GM12878 (cell line): Measurements from ENCODE around the gene ATXN1L. TPM values are rescaled to one million over a fixed set of nuclear protein-coding genes. Genes with fewer than 3 reads are reported as not detected.

Source experiments
- ASH2L ChIP-seq: fragments of 300-600, 200-600 bp; sonication (generic); IDR thresholded peaks from 2 replicates; pipeline ENCODE4 v1.6.1; 2017; ENCODE audit warnings: low read depth, mild to moderate bottlenecking, borderline replicate concordance
- BRCA1 ChIP-seq: IDR thresholded peaks from 2 replicates; pipeline ENCODE4 v1.6.1; 2011; ENCODE audit warnings: low read depth, low read length, improper control_type of control experiment
- FOXM1 ChIP-seq: IDR thresholded peaks from 2 replicates; pipeline ENCODE4 v1.6.1; 2012; ENCODE audit warnings: low read depth, mild to moderate bottlenecking, inconsistent platforms, low read length, moderate library complexity
- GABPA ChIP-seq: IDR thresholded peaks from 2 replicates; pipeline ENCODE4 v1.6.1; 2014; ENCODE audit warnings: antibody characterized with exemption, low read depth, mild to moderate bottlenecking, inconsistent platforms
- LARP7 ChIP-seq: fragments of 450-650 bp; IDR thresholded peaks from 2 replicates; pipeline ENCODE4 v1.6.1; 2017; ENCODE audit warnings: mild to moderate bottlenecking
- NBN ChIP-seq: fragments of 450-650 bp; IDR thresholded peaks from 2 replicates; pipeline ENCODE4 v1.6.1; 2016
- NFYA ChIP-seq: IDR thresholded peaks from 2 replicates; pipeline ENCODE4 v1.6.1; 2011; ENCODE audit warnings: low read depth, mild to moderate bottlenecking, low read length, improper control_type of control experiment, borderline replicate concordance
- PAX5 ChIP-seq: IDR thresholded peaks from 2 replicates; pipeline ENCODE4 v1.6.1; 2011; ENCODE audit warnings: low read depth, low read length, borderline replicate concordance
- POLR2A ChIP-seq: IDR thresholded peaks from 2 replicates; pipeline ENCODE4 v1.6.1; 2011; ENCODE audit warnings: low read depth, mild to moderate bottlenecking, low read length
- POU2F2 ChIP-seq: IDR thresholded peaks from 3 replicates; pipeline ENCODE4 v1.6.1; 2011; ENCODE audit warnings: low read depth, mild to moderate bottlenecking, low read length, borderline replicate concordance
- RCOR1 ChIP-seq: conservative IDR thresholded peaks from 2 replicates; pipeline ENCODE4 v1.6.1; 2012; ENCODE audit warnings: low read depth, low read length, improper control_type of control experiment
- SMC3 ChIP-seq: IDR thresholded peaks from 2 replicates; pipeline ENCODE4 v1.6.1; 2011; ENCODE audit warnings: low read length, improper control_type of control experiment, borderline replicate concordance
- SP1 ChIP-seq: IDR thresholded peaks from one replicate; pipeline ENCODE4 v1.6.1; 2011; ENCODE audit warnings: low read depth, low read length
- SRF ChIP-seq, 2 experiments: IDR thresholded peaks; 2 replicates each; pipeline ENCODE4 v1.6.1; 2011; ENCODE audit warnings: low read depth in 2 of 2, low read length in 2 of 2, mild to moderate bottlenecking in 1 of 2, moderate library complexity in 1 of 2
- TAF1 ChIP-seq: IDR thresholded peaks from 2 replicates; pipeline ENCODE4 v1.6.1; 2011; ENCODE audit warnings: mild to moderate bottlenecking, low read depth, low read length, borderline replicate concordance
- ZNF274 ChIP-seq: IDR thresholded peaks from one replicate; pipeline ENCODE4 v1.8.0; 2011; ENCODE audit not compliant: insufficient read length, insufficient read depth
- ZZZ3 ChIP-seq: IDR thresholded peaks from 2 replicates; pipeline ENCODE4 v1.6.1; 2011; ENCODE audit warnings: low read depth; ENCODE audit not compliant: control insufficient read depth, insufficient read length
- polyA plus RNA-seq, 11 experiments: library from polyadenylated mRNA; depleted of rRNA in 4 of 11; unstranded in 6 of 11; stranded (reverse) in 5 of 11; fragments of >200 nt; fragmentation: Nextera tagmentation in 4 of 11; fragmentation: Illumina TruSeq in 1 of 11; extraction: Ambion mirVana in 4 of 11; extraction: Trizol in 1 of 11; gene quantifications; 1 replicate in 1 of 11; 2 replicates in 10 of 11; pipeline versions ENCODE4 v1.2.1 to v1.2.3, GENCODE V29; 2011 to 2016; ENCODE audit warnings: inconsistent platforms in 2 of 11, missing spikeins in 2 of 11, low read depth in 1 of 11
- total RNA-seq, 4 experiments: library from RNA; depleted of rRNA in 3 of 4; stranded (reverse); fragments of >200 nt in 3 of 4; fragmentation: Illumina TruSeq in 1 of 4; extraction: Trizol in 1 of 4; gene quantifications; 2 replicates each; pipeline versions ENCODE4 v1.2.1 to v1.2.3, GENCODE V29; 2013 to 2021
- TF ChIP-seq, protein P1 (sequence below): IDR thresholded peaks from 2 replicates; pipeline ENCODE4 v1.6.1; 2012; ENCODE audit warnings: low read depth, low read length, improper control_type of control experiment
- TF ChIP-seq, protein P2 (sequence below): fragments of 450-650 bp; IDR thresholded peaks from 2 replicates; pipeline ENCODE4 v1.6.1; 2017; ENCODE audit warnings: mild to moderate bottlenecking, low read depth, inconsistent platforms; ENCODE audit not compliant: poor library complexity, severe bottlenecking
- TF ChIP-seq, protein P3 (sequence below): IDR thresholded peaks from 2 replicates; pipeline ENCODE4 v1.6.1; 2011; ENCODE audit warnings: low read depth, low read length, improper control_type of control experiment, borderline replicate concordance
- TF ChIP-seq, protein P4 (sequence below): fragments of 450-650 bp; formaldehyde crosslinking; IDR thresholded peaks from 2 replicates; pipeline ENCODE4 v1.4.0; 2022; ENCODE audit warnings: mild to moderate bottlenecking, moderate library complexity
- TF ChIP-seq, protein P5 (sequence below): fragments of 150-350 bp; IDR thresholded peaks from 2 replicates; pipeline ENCODE4 v1.6.1; 2014; ENCODE audit warnings: mild to moderate bottlenecking, low read depth, low read length

ATXN1L gene
- total and polyA plus RNA-seq, 10 of the 15 experiments (the other 5 are each of a cell fraction or from before 2014, with no cell fraction given) = 1.8 to 14.6 (median 9.2) TPM

DNA sequence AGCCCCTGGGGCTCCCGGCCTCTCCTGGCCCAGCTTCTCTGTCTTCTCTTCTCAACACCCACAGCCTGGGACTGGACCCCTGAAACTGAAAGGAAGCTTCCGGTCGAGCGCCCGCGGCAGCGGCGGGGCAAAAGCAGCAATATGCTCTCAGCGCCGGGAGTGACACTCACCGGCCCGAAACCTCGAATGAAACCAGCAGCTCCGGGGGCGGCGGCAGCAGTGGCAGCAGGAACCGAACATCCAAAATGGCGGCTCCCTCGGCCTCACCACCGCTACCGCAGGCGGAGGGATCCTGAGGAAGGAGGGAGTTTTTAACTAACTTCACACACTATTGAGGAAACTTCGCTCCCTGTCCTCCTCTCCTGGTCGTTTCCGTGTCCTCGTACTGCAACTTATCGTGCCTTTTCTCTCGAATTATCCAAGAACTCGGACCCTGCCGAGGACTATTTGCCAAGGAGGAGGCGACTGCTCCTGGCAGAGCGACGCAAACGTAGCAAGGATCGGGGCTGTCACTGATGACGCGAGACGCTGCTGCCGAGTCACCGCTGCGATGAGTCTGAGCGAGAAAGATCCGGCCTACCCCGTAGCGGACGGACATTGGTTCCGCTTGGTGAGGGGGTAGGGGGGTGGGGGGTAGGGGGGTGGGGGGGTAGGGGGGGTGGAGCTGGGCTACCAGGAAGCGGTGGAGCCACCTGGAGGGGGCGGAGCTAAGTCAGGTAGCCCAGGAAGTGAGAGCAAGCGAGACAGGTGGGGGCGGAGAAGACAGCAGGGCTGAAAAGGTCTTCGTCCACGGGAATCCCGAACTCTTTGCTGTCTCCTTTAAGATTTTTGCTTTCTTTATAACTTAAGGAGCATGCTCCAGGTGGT lies 37.0 kb upstream of the ATXN1L start, which contains the start of gene AP1G1 (continued):
- TF ChIP-seq TAF1 (peak; percentile 99), NFYA (no peak), NBN (peak; percentile 100), FOXM1 (peak; percentile 70; the same call in 1 of the 2 replicates), ZNF274 (no peak), GABPA (peak; percentile 68), SRF (IDR thresholded peaks at IDR 0.05; ENCODE audit: low read depth in 2 of 2, low read length in 2 of 2) (peak in 1 of 2 experiments; percentile 80; a peak in 1 of 4 replicates), ASH2L (peak; percentile 65), RCOR1 (no peak; the same call in 1 of the 2 replicates), ZZZ3 (no peak), POU2F2 (peak; percentile 17; the same call in 2 of the 3 replicates), LARP7 (peak; percentile 79), POLR2A (peak; percentile 92), BRCA1 (no peak), PAX5 (peak; percentile 51; the same call in 1 of the 2 replicates), SP1 (peak; percentile 40), SMC3 (peak; percentile 9; the same call in 1 of the 2 replicates)
- TF ChIP-seq, protein P1, sequence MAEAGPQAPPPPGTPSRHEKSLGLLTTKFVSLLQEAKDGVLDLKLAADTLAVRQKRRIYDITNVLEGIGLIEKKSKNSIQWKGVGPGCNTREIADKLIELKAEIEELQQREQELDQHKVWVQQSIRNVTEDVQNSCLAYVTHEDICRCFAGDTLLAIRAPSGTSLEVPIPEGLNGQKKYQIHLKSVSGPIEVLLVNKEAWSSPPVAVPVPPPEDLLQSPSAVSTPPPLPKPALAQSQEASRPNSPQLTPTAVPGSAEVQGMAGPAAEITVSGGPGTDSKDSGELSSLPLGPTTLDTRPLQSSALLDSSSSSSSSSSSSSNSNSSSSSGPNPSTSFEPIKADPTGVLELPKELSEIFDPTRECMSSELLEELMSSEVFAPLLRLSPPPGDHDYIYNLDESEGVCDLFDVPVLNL = no peak
- TF ChIP-seq, protein P2, sequence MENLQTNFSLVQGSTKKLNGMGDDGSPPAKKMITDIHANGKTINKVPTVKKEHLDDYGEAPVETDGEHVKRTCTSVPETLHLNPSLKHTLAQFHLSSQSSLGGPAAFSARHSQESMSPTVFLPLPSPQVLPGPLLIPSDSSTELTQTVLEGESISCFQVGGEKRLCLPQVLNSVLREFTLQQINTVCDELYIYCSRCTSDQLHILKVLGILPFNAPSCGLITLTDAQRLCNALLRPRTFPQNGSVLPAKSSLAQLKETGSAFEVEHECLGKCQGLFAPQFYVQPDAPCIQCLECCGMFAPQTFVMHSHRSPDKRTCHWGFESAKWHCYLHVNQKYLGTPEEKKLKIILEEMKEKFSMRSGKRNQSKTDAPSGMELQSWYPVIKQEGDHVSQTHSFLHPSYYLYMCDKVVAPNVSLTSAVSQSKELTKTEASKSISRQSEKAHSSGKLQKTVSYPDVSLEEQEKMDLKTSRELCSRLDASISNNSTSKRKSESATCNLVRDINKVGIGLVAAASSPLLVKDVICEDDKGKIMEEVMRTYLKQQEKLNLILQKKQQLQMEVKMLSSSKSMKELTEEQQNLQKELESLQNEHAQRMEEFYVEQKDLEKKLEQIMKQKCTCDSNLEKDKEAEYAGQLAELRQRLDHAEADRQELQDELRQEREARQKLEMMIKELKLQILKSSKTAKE = peak; percentile 93
- TF ChIP-seq, protein P3, sequence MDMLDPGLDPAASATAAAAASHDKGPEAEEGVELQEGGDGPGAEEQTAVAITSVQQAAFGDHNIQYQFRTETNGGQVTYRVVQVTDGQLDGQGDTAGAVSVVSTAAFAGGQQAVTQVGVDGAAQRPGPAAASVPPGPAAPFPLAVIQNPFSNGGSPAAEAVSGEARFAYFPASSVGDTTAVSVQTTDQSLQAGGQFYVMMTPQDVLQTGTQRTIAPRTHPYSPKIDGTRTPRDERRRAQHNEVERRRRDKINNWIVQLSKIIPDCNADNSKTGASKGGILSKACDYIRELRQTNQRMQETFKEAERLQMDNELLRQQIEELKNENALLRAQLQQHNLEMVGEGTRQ = no peak
- TF ChIP-seq, protein P4, sequence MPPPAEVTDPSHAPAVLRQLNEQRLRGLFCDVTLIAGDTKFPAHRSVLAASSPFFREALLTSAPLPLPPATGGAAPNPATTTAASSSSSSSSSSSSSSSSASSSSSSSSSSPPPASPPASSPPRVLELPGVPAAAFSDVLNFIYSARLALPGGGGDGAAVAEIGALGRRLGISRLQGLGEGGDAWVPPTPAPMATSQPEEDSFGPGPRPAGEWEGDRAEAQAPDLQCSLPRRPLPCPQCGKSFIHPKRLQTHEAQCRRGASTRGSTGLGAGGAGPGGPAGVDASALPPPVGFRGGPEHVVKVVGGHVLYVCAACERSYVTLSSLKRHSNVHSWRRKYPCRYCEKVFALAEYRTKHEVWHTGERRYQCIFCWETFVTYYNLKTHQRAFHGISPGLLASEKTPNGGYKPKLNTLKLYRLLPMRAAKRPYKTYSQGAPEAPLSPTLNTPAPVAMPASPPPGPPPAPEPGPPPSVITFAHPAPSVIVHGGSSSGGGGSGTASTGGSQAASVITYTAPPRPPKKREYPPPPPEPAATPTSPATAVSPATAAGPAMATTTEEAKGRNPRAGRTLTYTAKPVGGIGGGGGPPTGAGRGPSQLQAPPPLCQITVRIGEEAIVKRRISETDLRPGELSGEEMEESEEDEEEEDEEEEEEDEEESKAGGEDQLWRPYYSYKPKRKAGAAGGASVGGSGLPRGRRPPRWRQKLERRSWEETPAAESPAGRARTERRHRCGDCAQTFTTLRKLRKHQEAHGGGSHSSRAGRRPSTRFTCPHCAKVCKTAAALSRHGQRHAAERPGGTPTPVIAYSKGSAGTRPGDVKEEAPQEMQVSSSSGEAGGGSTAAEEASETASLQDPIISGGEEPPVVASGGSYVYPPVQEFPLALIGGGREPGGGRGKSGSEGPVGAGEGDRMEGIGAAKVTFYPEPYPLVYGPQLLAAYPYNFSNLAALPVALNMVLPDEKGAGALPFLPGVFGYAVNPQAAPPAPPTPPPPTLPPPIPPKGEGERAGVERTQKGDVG (CRISPR knock-in tag) = no peak
- TF ChIP-seq, protein P5, sequence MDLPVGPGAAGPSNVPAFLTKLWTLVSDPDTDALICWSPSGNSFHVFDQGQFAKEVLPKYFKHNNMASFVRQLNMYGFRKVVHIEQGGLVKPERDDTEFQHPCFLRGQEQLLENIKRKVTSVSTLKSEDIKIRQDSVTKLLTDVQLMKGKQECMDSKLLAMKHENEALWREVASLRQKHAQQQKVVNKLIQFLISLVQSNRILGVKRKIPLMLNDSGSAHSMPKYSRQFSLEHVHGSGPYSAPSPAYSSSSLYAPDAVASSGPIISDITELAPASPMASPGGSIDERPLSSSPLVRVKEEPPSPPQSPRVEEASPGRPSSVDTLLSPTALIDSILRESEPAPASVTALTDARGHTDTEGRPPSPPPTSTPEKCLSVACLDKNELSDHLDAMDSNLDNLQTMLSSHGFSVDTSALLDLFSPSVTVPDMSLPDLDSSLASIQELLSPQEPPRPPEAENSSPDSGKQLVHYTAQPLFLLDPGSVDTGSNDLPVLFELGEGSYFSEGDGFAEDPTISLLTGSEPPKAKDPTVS = no peak
